NCI-H1694 treated with DMSO at 0.1 percent for 48 hours (cell line): ENCODE results near the gene PPP1R8.

Experiments used
- DNase-seq: peaks from one replicate; lab custom pipeline; 2025; lab: John Stamatoyannopoulos, UW

Gene PPP1R8

GRCh38 chr1:27894521-27894920 is 63.9 kb downstream of the PPP1R8 start:
- no peak for DNase-seq
